ENCODE data around the gene ARMH1.

Gene ARMH1

DNA sequence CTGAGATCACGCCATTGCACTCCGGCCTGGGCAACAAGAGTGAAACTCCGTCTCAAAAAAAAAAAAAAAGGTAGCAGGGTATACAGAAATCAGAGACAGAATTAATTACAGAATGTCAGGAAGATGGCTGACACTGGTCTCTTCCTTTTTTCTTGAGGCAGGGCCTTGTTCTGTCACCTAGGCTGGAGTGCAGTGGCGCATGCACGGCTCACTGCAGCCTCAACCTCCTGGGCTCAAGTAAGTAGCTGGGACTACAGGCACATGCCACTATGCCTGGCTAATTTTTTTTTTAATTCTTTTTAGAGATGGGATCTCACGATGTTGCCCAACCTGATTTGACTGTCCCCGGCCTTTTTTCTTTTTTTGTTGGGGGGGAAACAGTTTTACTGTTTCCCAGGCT is 40.0 kb downstream of the ARMH1 start:
- Histone ChIP-seq H3K4me2 (ENCODE audit: low read length) (peak overlapping the region; percentile 60), H3K4me1 (ENCODE audit: low read length) (peaks cover 60% of the 10 kb centered on the region)

DNA sequence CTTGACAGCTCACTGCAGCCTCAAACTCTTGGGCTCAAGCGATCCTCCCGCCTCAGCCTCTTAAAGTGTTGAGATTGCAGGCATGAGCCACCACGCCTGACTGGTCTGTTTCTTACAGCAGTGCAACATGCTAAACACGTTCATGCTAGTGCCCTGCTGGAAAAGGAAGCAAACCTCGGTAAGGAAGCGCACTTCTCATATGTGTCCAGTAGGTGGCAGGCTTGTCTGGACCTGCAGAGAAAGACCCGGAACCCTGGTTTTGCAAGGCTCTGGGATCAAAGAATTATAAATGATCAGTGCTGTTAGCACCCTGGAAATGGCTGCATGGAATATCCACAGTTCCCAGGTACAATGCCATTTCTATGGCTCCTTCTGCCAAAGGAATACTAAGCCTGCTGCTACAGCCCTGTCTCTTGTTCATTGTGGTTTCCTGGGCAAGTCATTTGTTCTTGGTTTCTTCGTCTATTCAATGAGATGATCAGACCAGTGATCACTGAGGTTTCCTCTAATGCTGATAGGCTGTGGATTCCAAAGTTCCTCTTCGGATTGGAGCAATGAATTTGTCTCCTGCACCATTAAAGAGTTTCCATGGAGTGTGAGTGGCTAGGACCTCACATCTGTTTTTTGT is 40.5 kb downstream of the ARMH1 start:
- Histone ChIP-seq H3K79me2 (ENCODE audit: low read length) (no peaks in the 10 kb centered on the region), H3K27ac (ENCODE audit: low read length) (no peak overlapping the region), H3K9ac (ENCODE audit: low read length) (no peak overlapping the region), H4K20me1 (ENCODE audit: insufficient read depth, low read length) (no peaks in the 10 kb centered on the region), H3K4me3 (ENCODE audit: low read length) (no peak overlapping the region), H3K9me3 (ENCODE audit: insufficient read depth, low read length) (no peaks in the 10 kb centered on the region), H3K4me1 (ENCODE audit: low read length) (peaks cover 62% of the 10 kb centered on the region), H3K4me2 (ENCODE audit: low read length) (peak overlapping the region; percentile 60), H3K27me3 (ENCODE audit: low read depth, low read length) (peaks cover 14% of the 10 kb centered on the region), H2AFZ (ENCODE audit: low read depth, low read length) (peak overlapping the region; percentile 73; the same call in 1 of the 2 replicates), H3K36me3 (replicated peaks; ENCODE audit: low read depth, low read length) (no peaks in the 10 kb centered on the region)
- no peak for TF ChIP-seq EZH2phosphoT487 (IDR thresholded peaks at IDR 0.05; ENCODE audit: low read depth)
- TF ChIP-seq, protein P1, sequence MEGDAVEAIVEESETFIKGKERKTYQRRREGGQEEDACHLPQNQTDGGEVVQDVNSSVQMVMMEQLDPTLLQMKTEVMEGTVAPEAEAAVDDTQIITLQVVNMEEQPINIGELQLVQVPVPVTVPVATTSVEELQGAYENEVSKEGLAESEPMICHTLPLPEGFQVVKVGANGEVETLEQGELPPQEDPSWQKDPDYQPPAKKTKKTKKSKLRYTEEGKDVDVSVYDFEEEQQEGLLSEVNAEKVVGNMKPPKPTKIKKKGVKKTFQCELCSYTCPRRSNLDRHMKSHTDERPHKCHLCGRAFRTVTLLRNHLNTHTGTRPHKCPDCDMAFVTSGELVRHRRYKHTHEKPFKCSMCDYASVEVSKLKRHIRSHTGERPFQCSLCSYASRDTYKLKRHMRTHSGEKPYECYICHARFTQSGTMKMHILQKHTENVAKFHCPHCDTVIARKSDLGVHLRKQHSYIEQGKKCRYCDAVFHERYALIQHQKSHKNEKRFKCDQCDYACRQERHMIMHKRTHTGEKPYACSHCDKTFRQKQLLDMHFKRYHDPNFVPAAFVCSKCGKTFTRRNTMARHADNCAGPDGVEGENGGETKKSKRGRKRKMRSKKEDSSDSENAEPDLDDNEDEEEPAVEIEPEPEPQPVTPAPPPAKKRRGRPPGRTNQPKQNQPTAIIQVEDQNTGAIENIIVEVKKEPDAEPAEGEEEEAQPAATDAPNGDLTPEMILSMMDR (IDR thresholded peaks at IDR 0.05; ENCODE audit: low read depth, low read length), result peak; percentile 69

More for the DNA sequence above, 40.0 kb downstream of the ARMH1 start:
- Histone ChIP-seq H3K9ac (ENCODE audit: low read length) (no peak overlapping the region), H3K4me3 (ENCODE audit: low read length) (no peak overlapping the region), H3K79me2 (ENCODE audit: low read length) (no peaks in the 10 kb centered on the region), H3K9me3 (ENCODE audit: insufficient read depth, low read length) (no peaks in the 10 kb centered on the region), H4K20me1 (ENCODE audit: insufficient read depth, low read length) (no peaks in the 10 kb centered on the region), H3K36me3 (replicated peaks; ENCODE audit: low read depth, low read length) (no peaks in the 10 kb centered on the region), H2AFZ (ENCODE audit: low read depth, low read length) (no peak overlapping the region), H3K27ac (ENCODE audit: low read length) (no peak overlapping the region), H3K27me3 (ENCODE audit: low read depth, low read length) (peaks cover 14% of the 10 kb centered on the region)
- TF ChIP-seq, protein P1 (IDR thresholded peaks at IDR 0.05; ENCODE audit: low read depth, low read length), result no peak
- TF ChIP-seq EZH2phosphoT487 (IDR thresholded peaks at IDR 0.05; ENCODE audit: low read depth), result no peak

GRCh38 chr1:44717156-44717555 is 42.6 kb downstream of the ARMH1 start:
- no peak overlapping the region for H2AFZ ChIP-seq (ENCODE audit: low read depth, low read length)
- H3K9ac ChIP-seq (ENCODE audit: low read length), result no peak overlapping the region
- peak overlapping the region; percentile 23 for H3K4me2 ChIP-seq (ENCODE audit: low read length)
- H3K36me3 ChIP-seq (replicated peaks; ENCODE audit: low read depth, low read length), result no peaks in the 10 kb centered on the region
- no peak overlapping the region for H3K4me3 ChIP-seq (ENCODE audit: low read length)
- no peaks in the 10 kb centered on the region for H4K20me1 ChIP-seq (ENCODE audit: insufficient read depth, low read length)
- H3K79me2 ChIP-seq (ENCODE audit: low read length), result no peaks in the 10 kb centered on the region
- H3K27me3 ChIP-seq (ENCODE audit: low read depth, low read length), result no peaks in the 10 kb centered on the region
- no peaks in the 10 kb centered on the region for H3K9me3 ChIP-seq (ENCODE audit: insufficient read depth, low read length)
- TF ChIP-seq, protein P1 (IDR thresholded peaks at IDR 0.05; ENCODE audit: low read depth, low read length), result no peak
- no peak for TF ChIP-seq EZH2phosphoT487 (IDR thresholded peaks at IDR 0.05; ENCODE audit: low read depth)
- H3K4me1 ChIP-seq (ENCODE audit: low read length), result peaks cover 75% of the 10 kb centered on the region
- no peak overlapping the region for H3K27ac ChIP-seq (ENCODE audit: low read length)

- Histone ChIP-seq H3K79me2 (ENCODE audit: low read length) (no peaks in the 10 kb centered on the region), H3K4me2 (ENCODE audit: low read length) (peak overlapping the region; percentile 23), H3K4me1 (ENCODE audit: low read length) (peaks cover 77% of the 10 kb centered on the region), H3K36me3 (replicated peaks; ENCODE audit: low read depth, low read length) (no peaks in the 10 kb centered on the region), H2AFZ (ENCODE audit: low read depth, low read length) (no peak overlapping the region), H3K4me3 (ENCODE audit: low read length) (no peak overlapping the region), H4K20me1 (ENCODE audit: insufficient read depth, low read length) (no peaks in the 10 kb centered on the region), H3K27me3 (ENCODE audit: low read depth, low read length) (no peaks in the 10 kb centered on the region), H3K27ac (ENCODE audit: low read length) (0 out of 2 replicates have a peak overlapping the region, but pooled peaks have one; percentile 2), H3K9me3 (ENCODE audit: insufficient read depth, low read length) (no peaks in the 10 kb centered on the region), H3K9ac (ENCODE audit: low read length) (no peak overlapping the region)
- TF ChIP-seq EZH2phosphoT487 (IDR thresholded peaks at IDR 0.05; ENCODE audit: low read depth), result no peak
Measured at GRCh38 chr1:44717653-44718052, 43.1 kb downstream of the ARMH1 start.
